GM23248 (cell line): ENCODE results near the gene YBX1.

Source experiments
- EZH2 ChIP-seq: fragments of 200-600 bp; sonication (generic); IDR thresholded peaks from 2 replicates; pipeline ENCODE4 v1.6.1; 2018; ENCODE audit warnings: antibody characterized with exemption, mild to moderate bottlenecking; ENCODE audit not compliant: insufficient read depth, poor library complexity, severe bottlenecking
- EZH2phosphoT487 ChIP-seq: fragments of 200-600 bp; sonication (generic); IDR thresholded peaks from 2 replicates; pipeline ENCODE4 v1.6.1; 2018; ENCODE audit warnings: antibody characterized with exemption, moderate library complexity, mild to moderate bottlenecking, low read depth; ENCODE audit not compliant: insufficient read depth

DNA sequence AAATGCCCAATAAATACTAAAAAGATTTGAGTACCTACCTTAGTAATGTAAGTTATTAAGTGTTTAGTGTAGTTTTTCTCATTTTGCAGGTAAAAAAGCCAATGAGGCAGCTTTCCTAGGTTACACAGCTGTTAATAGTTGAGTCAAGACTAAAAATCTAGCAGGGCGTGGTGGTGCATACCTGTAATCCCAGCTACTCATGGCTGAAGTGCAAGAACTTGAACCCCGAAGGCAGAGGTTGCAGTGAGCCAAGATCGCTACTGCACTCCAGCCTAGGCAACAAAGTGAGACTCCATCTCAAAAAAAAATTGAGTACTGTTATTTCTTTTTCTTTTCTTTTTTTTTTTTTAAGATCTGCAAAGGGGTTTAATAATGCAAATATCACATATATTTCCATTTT lies 7.7 kb downstream of the YBX1 start:
- TF ChIP-seq EZH2 (no peak), EZH2phosphoT487 (no peak)
